Epidermal melanocyte (primary cell): ENCODE results near the gene GGTLC1.

Experiments used
- DNase-seq: peaks from one replicate; pipeline ENCODE4 v3.0.0; 2011; ENCODE audit warnings: low spot score; ENCODE audit not compliant: insufficient read length

The GGTLC1 gene

GRCh38 chr20:23988561-23988960, at the start of gene GGTLC1:
TSS of gene GGTLC1 (minus strand) at chr20:23988779. CDS start at chr20:23986611, 2,168 bp downstream.
- no peak for DNase-seq

GRCh38 chr20:24034820-24035219, 46.2 kb upstream of the GGTLC1 start:
- DNase-seq, result no peak

GRCh38 chr20:24033565-24033964, 45.0 kb upstream of the GGTLC1 start:
- no peak for DNase-seq

GRCh38 chr20:24033151-24033550, 44.6 kb upstream of the GGTLC1 start:
- DNase-seq, result no peak

GRCh38 chr20:24032400-24032898, 43.9 kb upstream of the GGTLC1 start:
- no peak for DNase-seq

- no peak for DNase-seq
Observed at GRCh38 chr20:24027229-24027628, 38.6 kb upstream of the GGTLC1 start.

DNA sequence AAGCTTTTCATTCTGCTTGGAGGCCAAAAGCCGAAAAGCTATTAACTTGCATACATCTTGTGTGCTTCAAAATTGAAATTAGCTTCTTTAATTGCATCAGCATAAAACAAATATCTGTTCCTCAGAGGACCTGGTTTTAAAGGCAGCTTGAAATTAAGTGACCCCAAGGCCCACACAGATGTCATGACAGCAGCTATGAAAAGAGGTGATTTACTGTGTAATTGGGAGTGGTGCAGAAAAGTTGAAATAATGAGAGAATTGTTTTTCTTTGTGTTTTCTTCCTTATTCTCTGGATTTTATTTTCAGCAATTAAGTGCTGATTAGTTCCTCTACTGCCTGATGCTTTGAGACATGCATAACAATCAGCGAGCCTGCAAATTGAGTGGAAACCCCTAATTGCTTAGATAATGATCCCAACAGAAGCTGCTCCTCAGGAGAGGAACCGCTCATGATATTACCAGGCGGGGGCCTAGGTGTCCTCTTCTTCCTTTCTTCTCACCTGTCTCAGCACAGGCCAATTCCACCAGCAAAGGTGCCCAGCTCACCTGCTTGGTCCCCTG, 34.1 kb upstream of the GGTLC1 start:
- DNase-seq, result no peak

DNA sequence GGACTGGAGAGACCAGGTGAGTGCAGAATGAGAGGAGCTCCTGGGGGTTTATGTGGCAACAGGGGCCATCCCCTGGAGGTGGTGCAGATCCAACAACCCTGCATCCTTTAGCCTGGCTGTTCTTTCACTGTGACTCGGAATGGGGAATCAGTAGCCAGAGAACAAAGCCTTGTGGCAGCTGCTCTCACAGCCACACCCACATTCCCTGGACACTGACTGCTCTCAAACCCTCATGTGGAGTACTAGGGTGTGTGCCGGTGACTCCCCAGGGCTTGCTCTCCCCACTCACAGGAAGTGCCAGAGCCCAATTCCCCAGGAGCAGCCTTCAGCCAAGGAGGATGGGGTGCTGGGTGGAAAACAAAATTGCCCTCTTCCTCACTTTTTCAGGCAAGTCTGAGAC, 30.2 kb upstream of the GGTLC1 start:
- DNase-seq, result no peak

- no peak for DNase-seq
Observed at GRCh38 chr20:24017458-24017755, 28.8 kb upstream of the GGTLC1 start.

- no peak for DNase-seq
Observed at GRCh38 chr20:24016607-24017457, 28.3 kb upstream of the GGTLC1 start.

DNA sequence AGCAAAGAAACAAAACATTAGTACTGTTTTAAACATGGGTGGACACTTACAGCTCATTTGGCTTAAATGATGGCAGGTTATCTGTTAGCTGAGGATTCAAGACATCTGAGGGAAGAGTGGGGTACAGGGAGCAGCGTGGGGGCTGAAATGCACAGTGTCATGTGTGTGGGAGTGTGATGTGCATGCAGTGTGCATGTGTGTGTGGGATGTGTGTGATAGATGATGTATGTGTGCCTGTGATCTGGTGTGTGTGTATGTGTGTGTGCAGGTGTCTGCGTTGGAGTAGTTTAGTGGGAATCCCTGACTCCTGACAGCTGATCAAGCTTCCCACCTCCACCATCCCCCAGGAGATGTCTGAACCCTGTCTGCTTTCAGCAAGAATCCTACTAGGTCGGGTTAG, 25.4 kb upstream of the GGTLC1 start:
- no peak for DNase-seq

- DNase-seq, result no peak
Observed at GRCh38 chr20:24011282-24011681, 22.7 kb upstream of the GGTLC1 start.

DNA sequence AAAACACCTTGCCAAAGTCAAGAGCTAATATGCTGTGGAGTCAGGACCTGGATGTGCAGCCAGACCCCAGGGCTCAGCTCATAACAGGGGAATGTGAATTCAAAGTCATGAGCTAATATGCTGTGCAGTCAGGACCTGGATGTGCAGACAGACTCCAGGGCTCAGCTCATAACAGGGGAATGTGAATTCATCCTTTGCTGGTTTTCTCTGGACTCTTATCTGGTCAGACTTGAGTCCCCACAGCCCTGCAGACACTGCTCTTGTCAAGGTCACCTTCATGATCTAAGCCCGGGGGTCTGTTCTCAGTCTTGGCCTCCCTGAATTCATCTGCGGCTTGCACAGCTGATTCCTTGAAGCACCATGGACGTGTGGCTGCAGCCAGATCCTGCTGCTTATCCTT, 19.2 kb upstream of the GGTLC1 start:
- DNase-seq, result no peak

- no peak for DNase-seq
Observed at GRCh38 chr20:24007073-24007595, 18.6 kb upstream of the GGTLC1 start.

- no peak for DNase-seq
Observed at GRCh38 chr20:24006626-24007025, 18.0 kb upstream of the GGTLC1 start.

DNA sequence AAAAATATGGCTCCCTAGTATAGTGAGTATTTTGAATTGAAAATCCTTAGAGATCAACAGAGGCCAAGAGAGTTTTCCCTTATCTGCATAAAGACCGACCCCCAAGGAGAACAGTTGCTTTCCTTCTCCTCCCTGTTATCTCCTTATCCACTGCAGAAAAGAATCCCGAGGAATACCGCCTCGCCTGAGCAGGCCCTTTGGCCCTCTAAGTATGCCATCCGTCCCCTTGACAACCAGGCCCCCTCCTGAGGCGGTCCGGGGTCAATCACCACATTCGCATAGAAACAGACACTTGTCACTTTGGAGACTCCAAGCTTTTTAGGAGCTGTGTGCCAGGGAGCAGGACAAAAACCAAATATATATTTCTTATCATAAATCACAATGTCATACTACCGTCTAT, 15.9 kb upstream of the GGTLC1 start:
- no peak for DNase-seq

DNA sequence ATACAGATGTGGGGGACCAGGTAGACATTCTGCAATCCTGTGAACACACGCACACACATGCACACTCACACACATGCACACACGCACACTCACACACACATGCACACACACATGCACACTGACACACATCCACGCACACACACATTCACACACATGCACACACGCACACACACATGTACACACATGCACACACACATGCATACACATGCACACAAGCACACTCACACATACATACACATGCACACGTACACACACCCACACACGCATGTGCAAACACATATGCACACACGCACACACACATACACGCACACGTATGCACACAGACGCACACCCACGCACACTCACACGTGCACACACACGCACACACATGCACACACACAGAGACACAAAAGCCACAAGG, 14.3 kb upstream of the GGTLC1 start:
- DNase-seq, result no peak

GRCh38 chr20:24001712-24002405, 13.3 kb upstream of the GGTLC1 start:
- DNase-seq, result no peak

GRCh38 chr20:23998844-23999243, 10.3 kb upstream of the GGTLC1 start:
- DNase-seq, result no peak

- no peak for DNase-seq
Observed at GRCh38 chr20:23998392-23998791, 9.8 kb upstream of the GGTLC1 start.

DNA sequence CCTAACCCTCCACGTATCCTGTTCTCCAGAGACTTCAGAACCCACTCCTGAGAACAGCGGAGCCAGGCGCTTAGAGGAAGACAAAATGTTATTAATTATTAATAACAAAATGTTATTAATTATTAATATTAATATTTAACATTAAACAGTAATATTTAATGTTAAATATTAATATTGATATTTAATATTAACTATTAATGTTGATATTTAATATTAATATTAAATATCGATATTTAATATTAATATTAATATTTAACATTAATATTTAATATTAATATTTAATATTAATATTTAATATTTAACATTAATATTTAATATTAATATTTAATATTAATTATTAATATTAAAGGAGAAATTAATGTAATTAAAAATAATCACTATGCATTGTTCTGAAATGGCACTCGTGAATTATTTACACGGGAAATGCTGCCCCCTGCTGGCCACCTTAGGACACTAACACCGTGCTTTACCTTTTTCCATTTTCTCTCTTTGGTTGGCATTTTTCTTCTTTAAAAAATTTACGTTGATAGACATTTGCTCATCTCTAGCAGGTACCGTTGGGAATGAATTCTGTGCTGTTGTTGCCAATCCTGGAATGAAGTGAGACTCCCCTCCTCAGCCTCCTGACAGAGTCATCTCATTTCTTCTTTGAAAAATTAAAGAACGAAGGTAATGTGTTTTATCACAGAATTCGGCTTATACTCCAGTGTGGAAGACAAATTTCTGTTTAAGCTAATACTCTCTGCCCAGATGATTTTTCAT, 7.5 kb upstream of the GGTLC1 start:
- DNase-seq, result no peak
